Activated CD4-positive, alpha-beta memory T cell treated with anti-CD3 and anti-CD28 coated beads for 36 hours (primary cell): Measurements from ENCODE around the gene GPS2. TPM values are rescaled to one million over a fixed set of nuclear protein-coding genes. Genes with fewer than 3 reads are reported as not detected.
A peak's percentile ranks its signal among the peaks of the same experiment; 100 is the strongest.
"Not testable (repeated sequence)": the region's sequence is repeated elsewhere in the genome, so short reads cannot be mapped to it uniquely, and the experiment has no call there.

Experiments used
- CTCF ChIA-PET: fragments of 350-600 bp; sonication (Branson Sonifier 250); formaldehyde crosslinking; loops from one replicate; lab custom pipeline; 2021; ENCODE audit warnings: antibody characterized with exemption, inconsistent platforms; lab: Charles Lee
- POLR2A ChIA-PET: fragments of 350-600 bp; sonication (Branson Sonifier 250); formaldehyde crosslinking; loops from one replicate; lab custom pipeline; 2021; ENCODE audit warnings: antibody characterized with exemption; lab: Charles Lee
- DNase-seq: peaks from one replicate; pipeline ENCODE4 v3.0.0-alpha.2; 2020
- H3K27ac Mint-ChIP-seq: one replicate; pipeline ENCODE4 v1.8.0; 2021; ENCODE audit warnings: mixed read lengths
- H3K27me3 Mint-ChIP-seq: one replicate; pipeline ENCODE4 v1.8.0; 2021; ENCODE audit warnings: mixed read lengths
- H3K36me3 Mint-ChIP-seq: one replicate; pipeline ENCODE4 v1.8.0; 2021; ENCODE audit warnings: mixed read lengths
- H3K4me1 Mint-ChIP-seq: one replicate; pipeline ENCODE4 v1.8.0; 2021; ENCODE audit warnings: low read depth, mixed read lengths
- H3K4me3 Mint-ChIP-seq: one replicate; pipeline ENCODE4 v1.8.0; 2021; ENCODE audit warnings: mild to moderate bottlenecking, mixed read lengths
- H3K9me3 Mint-ChIP-seq: one replicate; pipeline ENCODE4 v1.8.0; 2021; ENCODE audit warnings: mixed read lengths
- intact Hi-C: fragments of 100-400 bp; cut with micrococcal nuclease; formaldehyde crosslinking; loops from one replicate; pipeline ENCODE4 v1.15.1; 2023
- total RNA-seq, 2 experiments: library from RNA; stranded (reverse); gene quantifications; one replicate each; pipeline ENCODE4 v1.2.3, GENCODE V29; 2021

The GPS2 gene
- total RNA-seq, 2 experiments from 2014 or later = 34.9 to 38.7 TPM

GRCh38 chr17:7352503-7352889 is 37.3 kb upstream of the GPS2 start:
- intact Hi-C loops = loop anchor here (1.0 to 5.0 kb wide), 3 partner anchors 72 to 130 kb away; partner anchors contain the start of genes POLR2A and SLC35G6
- ChIA-PET POLR2A (no interaction called here), CTCF (interaction anchor here (2.0 kb wide), 1 partner anchor 231 kb away, joined by 4 read pairs; the partner anchor contains the start of gene MPDU1)
- peak overlapping the region; percentile 65 for H3K27ac Mint-ChIP-seq
- no peaks in the 10 kb centered on the region for H3K9me3 Mint-ChIP-seq
- DNase-seq = no peak
- H3K4me1 Mint-ChIP-seq = peaks cover 39% of the 10 kb centered on the region
- H3K27me3 Mint-ChIP-seq = no peaks in the 10 kb centered on the region
- H3K36me3 Mint-ChIP-seq = peaks cover 19% of the 10 kb centered on the region
- H3K4me3 Mint-ChIP-seq = peak overlapping the region; percentile 74

GRCh38 chr17:7351665-7352502 is 36.7 kb upstream of the GPS2 start, which contains the start of gene KCTD11:
KCTD11 (plus strand) TSS chr17:7352162.
- H3K36me3 Mint-ChIP-seq = peaks cover 24% of the 10 kb centered on the region
- H3K27ac Mint-ChIP-seq = peak within 1 kb of the TSS; percentile 68
- peak; percentile 87 for DNase-seq
- intact Hi-C loops = loop anchor here (1.0 to 5.0 kb wide), 6 partner anchors 23 to 130 kb away; partner anchors contain the start of genes GPS2, NEURL4, POLR2A and SLC35G6
- ChIA-PET POLR2A (interaction anchor here (0.9 to 5.0 kb wide), 3 partner anchors 16 to 132 kb away, joined by 3 to 34 read pairs (median 4); partner anchors contain the start of genes ACAP1 and POLR2A), CTCF (interaction anchor here (0.6 to 2.0 kb wide), 4 partner anchors 15 to 232 kb away, joined by 3 to 11 read pairs (median 4); partner anchors contain the start of genes ACAP1 and MPDU1)
- no peaks in the 10 kb centered on the region for H3K9me3 Mint-ChIP-seq
- H3K27me3 Mint-ChIP-seq = no peaks in the 10 kb centered on the region
- peak within 1 kb of the TSS; percentile 74 for H3K4me3 Mint-ChIP-seq
- H3K4me1 Mint-ChIP-seq = peaks cover 39% of the 10 kb centered on the region

GRCh38 chr17:7348478-7349242 is 33.5 kb upstream of the GPS2 start:
- Mint-ChIP-seq H3K36me3 (peaks cover 31% of the 10 kb centered on the region), H3K27ac (no peak overlapping the region), H3K4me1 (peaks cover 28% of the 10 kb centered on the region), H3K4me3 (no peak overlapping the region), H3K27me3 (no peaks in the 10 kb centered on the region), H3K9me3 (no peaks in the 10 kb centered on the region)
- no peak for DNase-seq
- ChIA-PET CTCF (interaction anchor here (0.9 to 2.6 kb wide), 6 partner anchors 12 to 212 kb away, joined by 3 to 10 read pairs (median 4); partner anchors contain the start of gene ACAP1), POLR2A (interaction anchor here (0.8 to 5.0 kb wide), 2 partner anchors 12 to 36 kb away, joined by 4 to 34 read pairs; partner anchors contain the start of gene ACAP1)
- intact Hi-C loops = loop anchor here (1.0 kb wide), 1 partner anchor 12 kb away; the partner anchor contains the start of gene ACAP1

GRCh38 chr17:7347630-7348477 is 32.7 kb upstream of the GPS2 start:
- DNase-seq = no peak
- intact Hi-C loops = no loop called here
- no peaks in the 10 kb centered on the region for H3K9me3 Mint-ChIP-seq
- H3K27ac Mint-ChIP-seq = peak overlapping the region; percentile 44
- POLR2A ChIA-PET = interaction anchor here (0.8 to 5.0 kb wide), 2 partner anchors 12 to 37 kb away, joined by 4 to 34 read pairs; partner anchors contain the start of gene ACAP1
- H3K27me3 Mint-ChIP-seq = no peaks in the 10 kb centered on the region
- H3K4me3 Mint-ChIP-seq = no peak overlapping the region
- peaks cover 35% of the 10 kb centered on the region for H3K36me3 Mint-ChIP-seq
- H3K4me1 Mint-ChIP-seq = peaks cover 26% of the 10 kb centered on the region
- CTCF ChIA-PET = interaction anchor here (0.9 to 2.6 kb wide), 6 partner anchors 12 to 212 kb away, joined by 3 to 10 read pairs (median 4); partner anchors contain the start of gene ACAP1

GRCh38 chr17:7346761-7347614 is 31.8 kb upstream of the GPS2 start:
- ChIA-PET CTCF (interaction anchor here (0.7 to 3.4 kb wide), 7 partner anchors 9 to 237 kb away, joined by 3 to 30 read pairs (median 3); partner anchors contain the start of genes ACAP1 and MPDU1), POLR2A (interaction anchor here (1.2 to 5.0 kb wide), 2 partner anchors 11 kb away, joined by 4 to 34 read pairs; partner anchors contain the start of gene ACAP1)
- no peaks in the 10 kb centered on the region for H3K9me3 Mint-ChIP-seq
- peak overlapping the region; percentile 44 for H3K27ac Mint-ChIP-seq
- no peak for DNase-seq
- peaks cover 19% of the 10 kb centered on the region for H3K4me1 Mint-ChIP-seq
- intact Hi-C loops = loop anchor here (1.0 kb wide), 1 partner anchor 23 kb away; no protein-coding TSS in a partner anchor
- H3K36me3 Mint-ChIP-seq = peaks cover 33% of the 10 kb centered on the region
- H3K27me3 Mint-ChIP-seq = no peaks in the 10 kb centered on the region
- no peak overlapping the region for H3K4me3 Mint-ChIP-seq

GRCh38 chr17:7343250-7343649 is 28.1 kb upstream of the GPS2 start:
- Mint-ChIP-seq H3K9me3 (no peaks in the 10 kb centered on the region), H3K4me1 (peaks cover 12% of the 10 kb centered on the region), H3K27ac (no peak overlapping the region), H3K36me3 (peaks cover 36% of the 10 kb centered on the region), H3K4me3 (no peak overlapping the region), H3K27me3 (no peaks in the 10 kb centered on the region)
- intact Hi-C loops = no loop called here
- ChIA-PET POLR2A (interaction anchor here (1.4 kb wide), 1 partner anchor 14 kb away, joined by 4 read pairs; no protein-coding TSS in a partner anchor), CTCF (interaction anchor here (2.4 to 2.5 kb wide), 2 partner anchors 13 to 19 kb away, joined by 10 to 15 read pairs; no protein-coding TSS in a partner anchor)
- no peak for DNase-seq

- ChIA-PET POLR2A (no interaction called here), CTCF (interaction anchor here (0.6 to 1.7 kb wide), 2 partner anchors 14 to 26 kb away, joined by 3 to 6 read pairs; no protein-coding TSS in a partner anchor)
- intact Hi-C loops = no loop called here
- no peak overlapping the region for H3K4me3 Mint-ChIP-seq
- no peaks in the 10 kb centered on the region for H3K9me3 Mint-ChIP-seq
- H3K36me3 Mint-ChIP-seq = peaks cover 43% of the 10 kb centered on the region
- H3K4me1 Mint-ChIP-seq = peaks cover 20% of the 10 kb centered on the region
- H3K27me3 Mint-ChIP-seq = no peaks in the 10 kb centered on the region
- DNase-seq = no peak
- no peak overlapping the region for H3K27ac Mint-ChIP-seq
Observed at GRCh38 chr17:7341842-7342241, 26.7 kb upstream of the GPS2 start.

GRCh38 chr17:7340179-7340578 is 25.0 kb upstream of the GPS2 start:
- CTCF ChIA-PET = no interaction called here
- intact Hi-C loops = no loop called here
- no peak overlapping the region for H3K27ac Mint-ChIP-seq

GRCh38 chr17:7337600-7337999 is 22.4 kb upstream of the GPS2 start:
- peaks cover 34% of the 10 kb centered on the region for H3K36me3 Mint-ChIP-seq
- H3K4me3 Mint-ChIP-seq = peak overlapping the region; percentile 91
- intact Hi-C loops, H3K27me3 Mint-ChIP-seq, DNase-seq, H3K9me3 Mint-ChIP-seq: not testable (repeated sequence)
- CTCF ChIA-PET = interaction anchor here (0.6 to 4.3 kb wide), 8 partner anchors 8 to 106 kb away, joined by 3 to 30 read pairs (median 9); partner anchors contain the start of gene TMEM95
- H3K4me1 Mint-ChIP-seq = peaks cover 43% of the 10 kb centered on the region
- POLR2A ChIA-PET = interaction anchor here (0.7 to 3.4 kb wide), 8 partner anchors 8 to 238 kb away, joined by 3 to 34 read pairs (median 4); partner anchors contain the start of gene NEURL4
- H3K27ac Mint-ChIP-seq = peak overlapping the region; percentile 98

More at GRCh38 chr17:7340179-7340578, 25.0 kb upstream of the GPS2 start:
- Mint-ChIP-seq H3K4me3 (no peak overlapping the region), H3K36me3 (peaks cover 40% of the 10 kb centered on the region), H3K27me3 (no peaks in the 10 kb centered on the region), H3K4me1 (peaks cover 31% of the 10 kb centered on the region), H3K9me3 (no peaks in the 10 kb centered on the region)
- POLR2A ChIA-PET = no interaction called here
- DNase-seq = no peak
